ENCODE results near the gene ITGB5.

GRCh38 chr3:124836448-124836847, 50.7 kb downstream of the ITGB5 start:
- TF ChIP-seq EZH2 (IDR thresholded peaks at IDR 0.05; ENCODE audit: insufficient read depth, poor library complexity, severe bottlenecking): no peak
- no peak for TF ChIP-seq EZH2phosphoT487 (IDR thresholded peaks at IDR 0.05; ENCODE audit: insufficient read depth, low read depth)
